Myometrial cell (primary cell): ENCODE data around the gene ARID4A. TPM values are rescaled to one million over a fixed set of nuclear protein-coding genes. Genes with fewer than 3 reads are reported as not detected.

Source experiments
- total RNA-seq: library from RNA; depleted of rRNA; stranded (reverse); fragments of >200 nt; gene quantifications from 2 replicates; pipeline ENCODE4 v1.2.3, GENCODE V29; 2015

ARID4A gene
- total RNA-seq: 3.0 and 8.6 TPM in 2 replicates

GRCh38 chr14:58298477-58299400, at the start of gene ARID4A:
TSS of gene ARID4A (plus strand) at chr14:58298555. CDS start at chr14:58299855, 1,300 bp downstream.

GRCh38 chr14:58395812-58396788, 97.7 kb downstream of the ARID4A start, which contains the start of gene TOMM20L:
TSS of gene TOMM20L (plus strand) at chr14:58395930. CDS start at chr14:58395958, 28 bp downstream.

Other genes starting within 250 kb of the ARID4A start
- gene ARMH4, start 146.3 kb upstream of the ARID4A start, total RNA-seq: 0.58 and 0.71 TPM in 2 replicates
- gene ACTR10, start 98.4 kb upstream of the ARID4A start, total RNA-seq: 52.1 and 80.7 TPM in 2 replicates
- gene PSMA3, start 53.7 kb upstream of the ARID4A start, total RNA-seq: 138 and 160 TPM in 2 replicates
- gene TOMM20L, start 97.4 kb downstream of the ARID4A start, total RNA-seq: not detected in 2 replicates
- 68.2 and 85.0 TPM in 2 replicates for gene TIMM9, start 129.0 kb downstream of the ARID4A start, total RNA-seq
- 17.3 and 31.9 TPM in 2 replicates for gene KIAA0586, start 129.2 kb downstream of the ARID4A start, total RNA-seq